Vagina (tissue), 2 donors: ENCODE data around the gene VWA1.

Experiments used
- POLR2A ChIP-seq, 2 donors: fragments of 450-650 bp; IDR thresholded peaks; one replicate each; pipeline ENCODE4 v1.6.1; 2017; ENCODE audit warnings: antibody characterized with exemption in 2 of 2, mild to moderate bottlenecking in 2 of 2, moderate library complexity in 2 of 2
- POLR2AphosphoS5 ChIP-seq, 2 donors: sonication (generic); formaldehyde crosslinking; IDR thresholded peaks; one replicate each; pipeline ENCODE4 v1.9.0; 2017; ENCODE audit warnings: antibody characterized with exemption in 2 of 2, mild to moderate bottlenecking in 2 of 2, low read depth in 1 of 2; ENCODE audit not compliant: insufficient read depth in 1 of 2

DNA sequence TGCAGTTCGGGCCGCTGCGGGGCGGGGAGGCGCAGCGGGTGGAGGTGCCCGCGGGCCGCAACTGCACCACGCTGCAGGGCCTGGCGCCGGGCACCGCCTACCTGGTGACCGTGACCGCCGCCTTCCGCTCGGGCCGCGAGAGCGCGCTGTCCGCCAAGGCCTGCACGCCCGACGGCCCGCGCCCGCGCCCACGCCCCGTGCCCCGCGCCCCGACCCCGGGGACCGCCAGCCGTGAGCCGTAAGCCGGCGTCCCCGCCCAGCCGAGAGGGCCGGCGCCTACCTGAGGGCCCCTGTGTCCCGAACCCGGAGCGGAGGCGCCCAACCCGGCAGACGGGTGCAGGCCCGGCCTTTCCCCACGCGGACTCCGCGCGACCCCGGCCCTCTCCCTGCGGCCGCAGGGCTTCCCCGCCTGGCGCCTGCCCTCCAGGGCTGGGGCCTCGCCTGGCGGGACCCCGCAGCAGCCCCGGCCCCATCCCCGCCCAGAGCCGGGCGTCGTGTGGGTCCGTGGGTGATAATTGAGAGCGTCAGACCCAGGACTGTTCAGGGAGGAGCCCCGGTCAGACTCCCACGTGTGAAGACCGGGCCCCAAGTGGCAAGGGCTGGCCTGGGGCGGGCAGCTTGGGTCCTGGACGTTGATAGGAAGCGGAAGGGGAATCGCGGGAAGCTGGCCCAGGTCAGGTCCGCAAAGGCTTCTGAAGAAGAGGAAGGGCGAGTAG, 4.2 kb downstream of the VWA1 start:
- TF ChIP-seq POLR2A (IDR thresholded peaks at IDR 0.05) (no peak), POLR2AphosphoS5 (IDR thresholded peaks at IDR 0.05; ENCODE audit: insufficient read depth in 1 of 2, low read depth in 1 of 2) (no peak)
